ENCODE measurements around the gene ULK3.

GRCh38 chr15:74789741-74790079 is 53.2 kb downstream of the ULK3 start:
- no peak for TF ChIP-seq CTCF (IDR thresholded peaks at IDR 0.05)
- TF ChIP-seq POLR2A (IDR thresholded peaks at IDR 0.05) = no peak
